ENCODE measurements around the gene ZNF784. TPM values are rescaled to one million over a fixed set of nuclear protein-coding genes. Genes with fewer than 3 reads are reported as not detected.

The ZNF784 gene
- total and polyA plus RNA-seq, 7 donors, result 4.9 to 22.2 (median 10.4) TPM

- no peak overlapping the region for H3K27ac ChIP-seq
- TF ChIP-seq CTCF (IDR thresholded peaks at IDR 0.05), result no peak
- H3K4me1 ChIP-seq, result peaks cover 14% of the 10 kb centered on the region
- ATAC-seq (no peak), DNase-seq (peak in 1 of 2 donors; percentile 47)
- intact Hi-C loops (cut with DNase I), result no loop called here
- H3K4me3 ChIP-seq, result no peak overlapping the region
- H3K9me3 ChIP-seq, result no peaks in the 10 kb centered on the region
- H3K36me3 ChIP-seq (ENCODE audit: insufficient read depth in 1 of 2, low read depth in 1 of 2), result peaks cover 0 to 44% of the 10 kb centered on the region in 2 donors
- WGBS, 3 donors, result 90 to 95% (median 93%) methylated on average over 46 to 73 of the region's 73 CpGs
- H3K27me3 ChIP-seq (ENCODE audit: insufficient read depth in 3 of 3, low read length in 2 of 3), result no peaks in the 10 kb centered on the region
Observed at GRCh38 chr19:55592391-55593090, 31.8 kb downstream of the ZNF784 start.

- intact Hi-C loops (cut with DNase I), result no loop called here
- no peak for TF ChIP-seq CTCF (IDR thresholded peaks at IDR 0.05)
- Histone ChIP-seq H3K4me1 (peaks cover 21% of the 10 kb centered on the region), H3K27me3 (ENCODE audit: insufficient read depth in 3 of 3, low read length in 2 of 3) (no peaks in the 10 kb centered on the region), H3K4me3 (no peak overlapping the region), H3K36me3 (ENCODE audit: insufficient read depth in 1 of 2, low read depth in 1 of 2) (peaks cover 0 to 35% of the 10 kb centered on the region in 2 donors), H3K9me3 (no peaks in the 10 kb centered on the region), H3K27ac (no peak overlapping the region)
- WGBS, 3 donors, result 79 to 83% (median 82%) methylated on average over 10 of the region's 10 CpGs
- peak in 1 of 2 donors; percentile 18 for DNase-seq
- no peak for ATAC-seq
Observed at GRCh38 chr19:55591555-55591954, 32.8 kb downstream of the ZNF784 start.

GRCh38 chr19:55590617-55591016 is 33.7 kb downstream of the ZNF784 start:
- TF ChIP-seq CTCF (IDR thresholded peaks at IDR 0.05), result no peak
- Histone ChIP-seq H3K4me3 (no peak overlapping the region), H3K27ac (no peak overlapping the region), H3K36me3 (ENCODE audit: insufficient read depth in 1 of 2, low read depth in 1 of 2) (peaks cover 0 to 25% of the 10 kb centered on the region in 2 donors), H3K9me3 (no peaks in the 10 kb centered on the region), H3K27me3 (ENCODE audit: insufficient read depth in 3 of 3, low read length in 2 of 3) (no peaks in the 10 kb centered on the region), H3K4me1 (peaks cover 22% of the 10 kb centered on the region)
- ATAC-seq (no peak), DNase-seq (peak in 1 of 2 donors; percentile 19)
- intact Hi-C loops (cut with DNase I), result no loop called here
- WGBS, 3 donors, result 80 to 88% (median 84%) methylated on average over 10 of the region's 10 CpGs

GRCh38 chr19:55590109-55590508 is 34.3 kb downstream of the ZNF784 start:
- Histone ChIP-seq H3K27me3 (ENCODE audit: insufficient read depth in 3 of 3, low read length in 2 of 3) (peaks cover 0 to 3% (median 0%) of the 10 kb centered on the region in 3 donors), H3K4me1 (peaks cover 17% of the 10 kb centered on the region), H3K27ac (no peak overlapping the region), H3K4me3 (no peak overlapping the region), H3K36me3 (ENCODE audit: insufficient read depth in 1 of 2, low read depth in 1 of 2) (peaks cover 0 to 20% of the 10 kb centered on the region in 2 donors), H3K9me3 (no peaks in the 10 kb centered on the region)
- DNase-seq, result no peak
- intact Hi-C loops (cut with DNase I), result no loop called here
- ATAC-seq, result no peak
- TF ChIP-seq CTCF (IDR thresholded peaks at IDR 0.05), result no peak
- 47 to 54% (median 48%) methylated on average over 7 of the region's 7 CpGs for WGBS, 3 donors

Data from psoas muscle (tissue), 8 donors.